Measurements from ENCODE around the gene ARHGAP18.

- TF ChIP-seq CTCF (IDR thresholded peaks at IDR 0.05; ENCODE audit: low read length): no peak
- TF ChIP-seq EZH2phosphoT487 (IDR thresholded peaks at IDR 0.05; ENCODE audit: low read length): no peak
- no peak for TF ChIP-seq EZH2 (optimal IDR thresholded peaks at IDR 0.05; ENCODE audit: low read depth, low read length)
These were observed 142.0 kb downstream of the ARHGAP18 start for GRCh38 chr6:129568015-129568414.
